GM12892 (cell line): ENCODE measurements around the gene STAG1.

ENCODE experiments used
- POLR2A ChIP-seq: IDR thresholded peaks from 2 replicates; pipeline ENCODE4 v1.6.1; 2011; ENCODE audit warnings: low read depth, low read length, control low read depth
- POLR2AphosphoS5 ChIP-seq: IDR thresholded peaks from 2 replicates; pipeline ENCODE4 v1.6.1; 2011; ENCODE audit warnings: low read depth, low read length, control low read depth

GRCh38 chr3:136728918-136729317, 23.3 kb downstream of the STAG1 start:
- no peak for TF ChIP-seq POLR2AphosphoS5
- TF ChIP-seq POLR2A, result no peak
